ENCODE measurements around the gene SMCR8. TPM values are rescaled to one million over a fixed set of nuclear protein-coding genes. Genes with fewer than 3 reads are reported as not detected.

SMCR8 gene
- total and polyA plus RNA-seq, 2 of the 8 experiments (the other 6 are each of a cell fraction or from before 2014, with no cell fraction given): 6.9 to 18.5 TPM

DNA sequence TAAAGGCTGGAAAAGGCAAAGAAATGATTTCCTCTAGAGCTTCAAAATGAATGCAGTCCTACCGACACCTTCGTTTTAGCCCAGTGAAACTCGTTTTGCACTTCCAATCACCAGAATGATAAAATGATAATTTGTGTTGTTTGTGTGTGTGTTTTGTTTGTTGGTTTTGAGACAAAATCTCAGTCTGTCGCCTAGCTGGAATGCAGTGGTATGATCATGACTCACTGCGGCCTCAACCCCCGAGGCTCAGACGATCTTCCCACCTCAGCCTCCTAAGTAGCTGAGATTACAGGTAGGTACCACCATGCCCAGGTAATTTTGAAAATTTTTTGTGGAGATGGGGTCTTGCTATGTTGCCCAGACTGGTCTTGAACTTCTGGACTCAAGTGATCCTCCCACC, 59.1 kb downstream of the SMCR8 start (continued):
- TF ChIP-seq TCF12 (IDR thresholded peaks at IDR 0.05; ENCODE audit: low read depth, low read length) (no peak), CHD2 (IDR thresholded peaks at IDR 0.05; ENCODE audit: low read length) (no peak), HDAC2 (IDR thresholded peaks at IDR 0.05; ENCODE audit: borderline replicate concordance in 1 of 2, low read depth in 2 of 2, low read length in 2 of 2) (no peak), SIX5 (IDR thresholded peaks at IDR 0.05; ENCODE audit: low read depth, low read length) (no peak)

Small RNA genes lying within 50 kb of the gene (microRNA-seq; reads per million reads assigned to microRNA genes)
- 0 reads per million in 2 experiments for gene MIR6778 (ENCODE audit: borderline microRNAs expressed in 2 of 2, borderline number of aligned reads in 2 of 2, borderline replicate concordance in 1 of 2)

Other genes with a start within 250 kb of the SMCR8 start
- 44.6 and 50.1 TPM in 2 replicates for gene DRG2, start 227.3 kb upstream of the SMCR8 start, total RNA-seq (2021; fragmentation: NEBNext Ultra II Directional; extraction: Animal tissue kit (Norgen Biotek cat#: 25700))
- 47.8 and 57.5 TPM in 2 replicates for gene DRG2, start 227.3 kb upstream of the SMCR8 start, polyA plus RNA-seq (2011; rRNA removed)
- gene MYO15A, start 206.5 kb upstream of the SMCR8 start, total RNA-seq (2021; fragmentation: NEBNext Ultra II Directional; extraction: Animal tissue kit (Norgen Biotek cat#: 25700)): 1.5 and 1.6 TPM in 2 replicates
- gene MYO15A, start 206.5 kb upstream of the SMCR8 start, polyA plus RNA-seq (2011; rRNA removed): 4.2 and 5.5 TPM in 2 replicates
- gene ALKBH5, start 131.5 kb upstream of the SMCR8 start, total RNA-seq (2021; fragmentation: NEBNext Ultra II Directional; extraction: Animal tissue kit (Norgen Biotek cat#: 25700)): 86.4 and 86.6 TPM in 2 replicates
- gene ALKBH5, start 131.5 kb upstream of the SMCR8 start, polyA plus RNA-seq (2011; rRNA removed): 63.7 and 66.5 TPM in 2 replicates
- 71.3 and 72.8 TPM in 2 replicates for gene LLGL1, start 89.7 kb upstream of the SMCR8 start, total RNA-seq (2021; fragmentation: NEBNext Ultra II Directional; extraction: Animal tissue kit (Norgen Biotek cat#: 25700))
- 107 and 137 TPM in 2 replicates for gene LLGL1, start 89.7 kb upstream of the SMCR8 start, polyA plus RNA-seq (2011; rRNA removed)
- gene FLII, start 56.6 kb upstream of the SMCR8 start, total RNA-seq (2021; fragmentation: NEBNext Ultra II Directional; extraction: Animal tissue kit (Norgen Biotek cat#: 25700)): 300 and 324 TPM in 2 replicates
- 549 and 674 TPM in 2 replicates for gene FLII, start 56.6 kb upstream of the SMCR8 start, polyA plus RNA-seq (2011; rRNA removed)
- gene MIEF2, start 54.6 kb upstream of the SMCR8 start, total RNA-seq (2021; fragmentation: NEBNext Ultra II Directional; extraction: Animal tissue kit (Norgen Biotek cat#: 25700)): 9.9 and 12.4 TPM in 2 replicates
- gene MIEF2, start 54.6 kb upstream of the SMCR8 start, polyA plus RNA-seq (2011; rRNA removed): 24.9 and 39.6 TPM in 2 replicates
- 46.2 and 54.3 TPM in 2 replicates for gene TOP3A, start 299 bp upstream of the SMCR8 start, total RNA-seq (2021; fragmentation: NEBNext Ultra II Directional; extraction: Animal tissue kit (Norgen Biotek cat#: 25700))
- 21.5 and 23.4 TPM in 2 replicates for gene TOP3A, start 299 bp upstream of the SMCR8 start, polyA plus RNA-seq (2011; rRNA removed)
- gene SHMT1, start 48.3 kb downstream of the SMCR8 start, total RNA-seq (2021; fragmentation: NEBNext Ultra II Directional; extraction: Animal tissue kit (Norgen Biotek cat#: 25700)): 38.0 and 39.3 TPM in 2 replicates
- 30.7 and 31.9 TPM in 2 replicates for gene SHMT1, start 48.3 kb downstream of the SMCR8 start, polyA plus RNA-seq (2011; rRNA removed)
- not detected in 2 replicates for gene EVPLL, start 62.5 kb downstream of the SMCR8 start, total RNA-seq (2021; fragmentation: NEBNext Ultra II Directional; extraction: Animal tissue kit (Norgen Biotek cat#: 25700))
- 0.06 and 0.13 TPM in 2 replicates for gene EVPLL, start 62.5 kb downstream of the SMCR8 start, polyA plus RNA-seq (2011; rRNA removed)
- not detected in 2 replicates for gene LGALS9C, start 161.5 kb downstream of the SMCR8 start, total RNA-seq (2021; fragmentation: NEBNext Ultra II Directional; extraction: Animal tissue kit (Norgen Biotek cat#: 25700))
- gene LGALS9C, start 161.5 kb downstream of the SMCR8 start, polyA plus RNA-seq (2011; rRNA removed): 0.03 and 0.17 TPM in 2 replicates